ENCODE data around the gene RAPGEF2. TPM values are rescaled to one million over a fixed set of nuclear protein-coding genes. Genes with fewer than 3 reads are reported as not detected.

Gene RAPGEF2
- total RNA-seq, 1 experiment from 2014 or later = 17.6 TPM

- ATAC-seq = no peak
- H3K9me3 ChIP-seq (ENCODE audit: control insufficient read depth, insufficient read depth, low read depth, low read length) = no peaks in the 10 kb centered on the region
- H3K27me3 ChIP-seq (ENCODE audit: control insufficient read depth, insufficient read depth, low read length) = no peaks in the 10 kb centered on the region
- H3K4me3 ChIP-seq (ENCODE audit: low read depth in 2 of 2, low read length in 2 of 2) = no peak overlapping the region
- BruUV-seq (replicated peaks) = no TSS peak
- DNase-seq (ENCODE audit: low read depth, low spot score) = no peak
- no peaks in the 10 kb centered on the region for H3K36me3 ChIP-seq (ENCODE audit: control insufficient read depth, insufficient read depth, low read length)
- H3K27ac ChIP-seq (ENCODE audit: low read length) = no peak overlapping the region
- ChIA-PET POLR2A (no interaction called here), CTCF (interaction anchor here (0.6 kb wide), 1 partner anchor 14 kb away, joined by 7 read pairs; no protein-coding TSS in a partner anchor)
- no peaks in the 10 kb centered on the region for H3K4me1 ChIP-seq (ENCODE audit: control insufficient read depth, insufficient read depth, low read length)
- TF ChIP-seq TCF7L2 (IDR thresholded peaks at IDR 0.05; ENCODE audit: low read depth, low read length) (no peak), REST (IDR thresholded peaks at IDR 0.05; ENCODE audit: insufficient read depth in 1 of 2, low read depth in 2 of 2, low read length in 1 of 2) (no peak)
- intact Hi-C loops (cut with micrococcal nuclease; ENCODE audit: unreplicated experiment) (no loop called here), in situ Hi-C loops (cut with HindIII; ENCODE audit: low pct_unique_long_range_greater_than_20kb, low sequenced_read_pairs) (no loop called here)
Observed at GRCh38 chr4:159144112-159144694, 41.3 kb downstream of the RAPGEF2 start.

GRCh38 chr4:159145318-159145991 is 42.6 kb downstream of the RAPGEF2 start:
- in situ Hi-C loops (cut with HindIII; ENCODE audit: low pct_unique_long_range_greater_than_20kb, low sequenced_read_pairs) (no loop called here), intact Hi-C loops (cut with micrococcal nuclease; ENCODE audit: unreplicated experiment) (no loop called here)
- no peaks in the 10 kb centered on the region for H3K27me3 ChIP-seq (ENCODE audit: control insufficient read depth, insufficient read depth, low read length)
- no peaks in the 10 kb centered on the region for H3K9me3 ChIP-seq (ENCODE audit: control insufficient read depth, insufficient read depth, low read depth, low read length)
- ChIA-PET POLR2A (no interaction called here), CTCF (no interaction called here)
- no peaks in the 10 kb centered on the region for H3K36me3 ChIP-seq (ENCODE audit: control insufficient read depth, insufficient read depth, low read length)
- DNase-seq (ENCODE audit: low read depth, low spot score) (no peak), ATAC-seq (no peak)
- TF ChIP-seq SIN3A (IDR thresholded peaks at IDR 0.05; ENCODE audit: borderline replicate concordance, insufficient read depth, low read depth, low read length) (no peak), REST (IDR thresholded peaks at IDR 0.05; ENCODE audit: insufficient read depth in 1 of 2, low read depth in 2 of 2, low read length in 1 of 2) (no peak), TCF7L2 (IDR thresholded peaks at IDR 0.05; ENCODE audit: low read depth, low read length) (no peak), POLR2AphosphoS5 (IDR thresholded peaks at IDR 0.05; ENCODE audit: low read depth, low read length) (no peak), CTCF (IDR thresholded peaks at IDR 0.05) (no peak)
- BruUV-seq (replicated peaks) = no TSS peak
- H3K27ac ChIP-seq (ENCODE audit: low read length) = no peak overlapping the region
- H3K4me3 ChIP-seq (ENCODE audit: low read depth in 2 of 2, low read length in 2 of 2) = no peak overlapping the region
- no peaks in the 10 kb centered on the region for H3K4me1 ChIP-seq (ENCODE audit: control insufficient read depth, insufficient read depth, low read length)

All from Panc1 (cell line).